ENCODE measurements around the gene LRP11.

LRP11 gene

GRCh38 chr6:149907317-149907716 lies 43.2 kb upstream of the LRP11 start:
- no peak for DNase-seq (ENCODE audit: low spot score)
- in situ Hi-C loops (cut with MboI; ENCODE audit: low pct_unique_long_range_greater_than_20kb, low sequenced_read_pairs, unreplicated experiment) = no loop called here
- TF ChIP-seq CTCF (IDR thresholded peaks at IDR 0.05; ENCODE audit: extremely low read depth, insufficient read depth, missing control alignments) = no peak

GRCh38 chr6:149906405-149906804 lies 42.2 kb upstream of the LRP11 start:
- in situ Hi-C loops (cut with MboI; ENCODE audit: low pct_unique_long_range_greater_than_20kb, low sequenced_read_pairs, unreplicated experiment) = no loop called here
- no peak for DNase-seq (ENCODE audit: low spot score)
- no peak for TF ChIP-seq CTCF (IDR thresholded peaks at IDR 0.05; ENCODE audit: extremely low read depth, insufficient read depth, missing control alignments)

- in situ Hi-C loops (cut with MboI; ENCODE audit: low pct_unique_long_range_greater_than_20kb, low sequenced_read_pairs, unreplicated experiment) = no loop called here
- no peak for DNase-seq (ENCODE audit: low spot score)
- no peak for TF ChIP-seq CTCF (IDR thresholded peaks at IDR 0.05; ENCODE audit: extremely low read depth, insufficient read depth, missing control alignments)
Measured at GRCh38 chr6:149905911-149906371, 41.8 kb upstream of the LRP11 start.

- DNase-seq (ENCODE audit: low spot score) = no peak
- in situ Hi-C loops (cut with MboI; ENCODE audit: low pct_unique_long_range_greater_than_20kb, low sequenced_read_pairs, unreplicated experiment) = no loop called here
- TF ChIP-seq CTCF (IDR thresholded peaks at IDR 0.05; ENCODE audit: extremely low read depth, insufficient read depth, missing control alignments) = no peak
Measured at GRCh38 chr6:149905371-149905910, 41.3 kb upstream of the LRP11 start.

- in situ Hi-C loops (cut with MboI; ENCODE audit: low pct_unique_long_range_greater_than_20kb, low sequenced_read_pairs, unreplicated experiment) = no loop called here
- DNase-seq (ENCODE audit: low spot score) = no peak
- no peak for TF ChIP-seq CTCF (IDR thresholded peaks at IDR 0.05; ENCODE audit: extremely low read depth, insufficient read depth, missing control alignments)
Measured at GRCh38 chr6:149904661-149905370, 40.7 kb upstream of the LRP11 start.

GRCh38 chr6:149903938-149904611 lies 39.9 kb upstream of the LRP11 start:
- no peak for DNase-seq (ENCODE audit: low spot score)
- TF ChIP-seq CTCF (IDR thresholded peaks at IDR 0.05; ENCODE audit: extremely low read depth, insufficient read depth, missing control alignments) = no peak
- in situ Hi-C loops (cut with MboI; ENCODE audit: low pct_unique_long_range_greater_than_20kb, low sequenced_read_pairs, unreplicated experiment) = no loop called here

Measured in GM13977 (cell line).